H9 (cell line): ENCODE data around the gene ZNF99. TPM values are rescaled to one million over a fixed set of nuclear protein-coding genes. Genes with fewer than 3 reads are reported as not detected.

Source experiments
- DNase-seq: peaks from one replicate; pipeline ENCODE4 v3.0.0-alpha.2; 2017
- H2AFZ ChIP-seq: one replicate; pipeline ENCODE4 v1.6.1; 2013; ENCODE audit warnings: mild to moderate bottlenecking, low read length, control low read depth, moderate library complexity
- H2AK5ac ChIP-seq: 2 replicates; pipeline ENCODE4 v1.6.1; 2013; ENCODE audit warnings: low read length, control low read depth, mixed read lengths; ENCODE audit not compliant: insufficient read length
- H2BK120ac ChIP-seq: one replicate; pipeline ENCODE4 v1.6.1; 2013; ENCODE audit warnings: low read depth, mild to moderate bottlenecking, low read length, control low read depth, inconsistent platforms; ENCODE audit not compliant: poor library complexity, severe bottlenecking
- H2BK12ac ChIP-seq: 2 replicates; pipeline ENCODE4 v1.6.1; 2013; ENCODE audit warnings: low read length, control low read depth, mixed read lengths, low read depth; ENCODE audit not compliant: insufficient read length
- H2BK15ac ChIP-seq: 2 replicates; pipeline ENCODE4 v1.6.1; 2013; ENCODE audit warnings: low read depth, low read length, control low read depth
- H2BK20ac ChIP-seq: one replicate; pipeline ENCODE4 v1.6.1; 2013; ENCODE audit warnings: low read depth, mild to moderate bottlenecking, low read length, control low read depth, inconsistent platforms; ENCODE audit not compliant: poor library complexity, severe bottlenecking
- H2BK5ac ChIP-seq: 2 replicates; pipeline ENCODE4 v1.6.1; 2013; ENCODE audit warnings: low read length, control low read depth, mixed read lengths; ENCODE audit not compliant: insufficient read length
- H3K14ac ChIP-seq: 2 replicates; pipeline ENCODE4 v1.6.1; 2013; ENCODE audit warnings: low read length, control low read depth; ENCODE audit not compliant: insufficient read depth
- H3K18ac ChIP-seq: 2 replicates; pipeline ENCODE4 v1.6.1; 2013; ENCODE audit warnings: low read depth, mild to moderate bottlenecking, mixed read lengths, low read length, control low read depth; ENCODE audit not compliant: insufficient read length
- H3K23ac ChIP-seq: 2 replicates; pipeline ENCODE4 v1.6.1; 2013; ENCODE audit warnings: low read length, control low read depth, mixed read lengths, low read depth; ENCODE audit not compliant: insufficient read length
- H3K23me2 ChIP-seq: 2 replicates; pipeline ENCODE4 v1.6.1; 2013; ENCODE audit warnings: low read depth, mild to moderate bottlenecking, mixed read lengths, low read length, control low read depth; ENCODE audit not compliant: insufficient read length, poor library complexity, severe bottlenecking
- H3K27ac ChIP-seq: 2 replicates; pipeline ENCODE4 v1.5.1; 2013; ENCODE audit warnings: low read length, control low read depth, mixed read lengths, low read depth; ENCODE audit not compliant: insufficient read length
- H3K27me3 ChIP-seq: 2 replicates; pipeline ENCODE4 v1.6.1; 2013; ENCODE audit warnings: low read length, control low read depth, inconsistent platforms; ENCODE audit not compliant: insufficient read depth
- H3K4ac ChIP-seq: 2 replicates; pipeline ENCODE4 v1.6.1; 2013; ENCODE audit warnings: low read depth, mild to moderate bottlenecking, control low read depth, inconsistent platforms, low read length, moderate library complexity
- H3K4me1 ChIP-seq: 2 replicates; pipeline ENCODE4 v1.6.1; 2013; ENCODE audit warnings: low read length, control low read depth, inconsistent platforms; ENCODE audit not compliant: insufficient read depth
- H3K4me2 ChIP-seq: 2 replicates; pipeline ENCODE4 v1.6.1; 2013; ENCODE audit warnings: low read length, control low read depth, mixed read lengths; ENCODE audit not compliant: insufficient read length, insufficient read depth
- H3K56ac ChIP-seq: 2 replicates; pipeline ENCODE4 v1.6.1; 2013; ENCODE audit warnings: low read depth, mild to moderate bottlenecking, mixed read lengths, low read length, control low read depth; ENCODE audit not compliant: insufficient read length
- H3K79me1 ChIP-seq: 2 replicates; pipeline ENCODE4 v1.6.1; 2013; ENCODE audit warnings: low read depth, mild to moderate bottlenecking, moderate library complexity, low read length, control low read depth, inconsistent platforms; ENCODE audit not compliant: insufficient read depth, poor library complexity, severe bottlenecking
- H3K79me2 ChIP-seq: 2 replicates; pipeline ENCODE4 v1.6.1; 2013; ENCODE audit warnings: low read length, control low read depth, inconsistent platforms; ENCODE audit not compliant: insufficient read depth
- H3K9ac ChIP-seq: 2 replicates; pipeline ENCODE4 v1.6.1; 2013; ENCODE audit warnings: low read length, control low read depth, mixed read lengths; ENCODE audit not compliant: insufficient read length; ENCODE audit errors: extremely low read depth
- H3K9me3 ChIP-seq: one replicate; pipeline ENCODE4 v1.6.1; 2013; ENCODE audit warnings: low read depth, low read length, inconsistent platforms; ENCODE audit not compliant: control insufficient read depth
- H3T11ph ChIP-seq: one replicate; pipeline ENCODE4 v1.6.1; 2013; ENCODE audit warnings: mild to moderate bottlenecking, low read length, control low read depth, inconsistent platforms
- H4K20me1 ChIP-seq: one replicate; pipeline ENCODE4 v1.6.1; 2013; ENCODE audit not compliant: control insufficient read depth, insufficient read length, insufficient read depth
- H4K5ac ChIP-seq: 2 replicates; pipeline ENCODE4 v1.6.1; 2013; ENCODE audit warnings: low read depth, mild to moderate bottlenecking, mixed read lengths, low read length, control low read depth; ENCODE audit not compliant: insufficient read length
- H4K8ac ChIP-seq: replicated peaks from 2 replicates; pipeline ENCODE4 v1.6.1; 2013; ENCODE audit warnings: low read length, control low read depth, mixed read lengths, low read depth; ENCODE audit not compliant: insufficient read length
- H4K91ac ChIP-seq: 2 replicates; pipeline ENCODE4 v1.6.1; 2013; ENCODE audit warnings: low read depth, mild to moderate bottlenecking, moderate library complexity, mixed read lengths, low read length, control low read depth; ENCODE audit not compliant: insufficient read length
- H3K27ac Mint-ChIP-seq, 3 experiments: 2 replicates in 2 of 3; 3 replicates in 1 of 3; pipeline ENCODE4 v1.8.0; 2020 to 2021; ENCODE audit warnings: mixed read lengths in 3 of 3, mild to moderate bottlenecking in 1 of 3, moderate library complexity in 1 of 3
- H3K27me3 Mint-ChIP-seq: 2 replicates; pipeline ENCODE4 v1.8.0; 2021; ENCODE audit warnings: low read depth, mild to moderate bottlenecking, moderate library complexity, mixed read lengths
- H3K36me3 Mint-ChIP-seq, 3 experiments: 2 replicates in 2 of 3; 3 replicates in 1 of 3; pipeline ENCODE4 v1.8.0; 2020 to 2021; ENCODE audit warnings: low read depth in 3 of 3, mixed read lengths in 3 of 3; ENCODE audit not compliant: insufficient read depth in 1 of 3
- H3K4me1 Mint-ChIP-seq, 2 experiments: 2 replicates each; pipeline ENCODE4 v1.8.0; 2020; ENCODE audit warnings: mixed read lengths in 2 of 2
- H3K4me3 Mint-ChIP-seq, 2 experiments: 2 replicates in 1 of 2; 3 replicates in 1 of 2; pipeline ENCODE4 v1.8.0; 2020 to 2021; ENCODE audit warnings: mild to moderate bottlenecking in 2 of 2, mixed read lengths in 2 of 2, moderate library complexity in 1 of 2
- H3K9me3 Mint-ChIP-seq, 2 experiments: 2 replicates in 1 of 2; 3 replicates in 1 of 2; pipeline ENCODE4 v1.8.0; 2020; ENCODE audit warnings: mild to moderate bottlenecking in 2 of 2, mixed read lengths in 2 of 2, moderate library complexity in 1 of 2
- WGBS: extraction: QIAGEN DNeasy Blood & Tissue Kit; methylation state at CpG from one replicate; pipeline ENCODE4 v1.1.7; 2013; ENCODE audit warnings: missing lambda C conversion rate, low lambda C conversion rate, mixed read lengths; ENCODE audit not compliant: insufficient read length; ENCODE audit errors: extremely low coverage; 5-methylcytosine and 5-hydroxymethylcytosine counted together
- total RNA-seq: library from RNA; stranded (reverse); gene quantifications from 2 replicates; pipeline ENCODE4 v1.2.1, GENCODE V29; 2021
- TF ChIP-seq, protein P1 (sequence below): fragments of 200-600 bp; sonication (generic); conservative IDR thresholded peaks from 3 replicates; pipeline ENCODE4 v1.8.0; 2021; ENCODE audit warnings: antibody characterized with exemption, mild to moderate bottlenecking

Gene ZNF99
- total RNA-seq, 1 experiment from 2014 or later = not detected

DNA sequence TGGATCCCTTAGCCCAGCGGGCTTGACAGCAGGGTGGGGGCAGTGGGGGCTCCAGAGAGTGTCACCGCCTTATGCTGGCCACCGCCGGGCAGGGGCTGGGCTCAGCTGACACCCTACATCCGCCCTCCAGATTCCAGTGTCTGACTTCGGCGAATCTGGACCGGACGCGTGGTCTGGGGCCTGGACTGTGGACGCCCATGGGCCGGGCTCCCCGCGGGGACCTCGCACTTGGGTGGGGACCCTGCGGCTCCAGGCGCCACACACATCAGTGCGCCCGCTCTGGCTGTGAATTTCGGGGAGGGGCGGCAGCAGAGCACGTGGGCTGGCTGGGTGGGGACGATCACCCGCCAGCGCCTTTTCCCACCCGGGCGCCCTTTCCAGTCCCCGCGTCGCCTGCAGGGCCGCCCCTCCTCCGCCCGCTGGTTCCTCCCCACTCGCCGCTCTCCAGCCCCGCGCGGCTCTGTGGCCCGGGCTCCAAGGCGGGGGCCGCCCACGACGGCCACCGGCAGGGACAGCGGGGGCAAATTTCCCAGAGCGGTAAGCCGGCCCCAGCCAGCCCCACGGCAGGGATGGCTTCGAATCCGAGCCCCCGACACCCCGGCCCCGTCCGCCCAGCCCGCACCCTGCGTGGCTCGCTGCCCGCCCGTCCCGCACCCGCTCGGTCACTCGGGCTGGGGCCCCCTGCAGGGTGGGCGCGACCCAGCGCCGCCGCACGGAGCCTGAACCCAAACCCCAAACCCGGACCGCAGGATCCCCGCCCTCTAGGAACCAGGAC lies 23.3 kb upstream of the ZNF99 start:
- Histone ChIP-seq H3K4me2 (no peak overlapping the region), H4K8ac (no peak overlapping the region), H3K79me1 (no peaks in the 10 kb centered on the region), H2BK20ac (no peak overlapping the region), H3K56ac (no peak overlapping the region), H2BK120ac (no peak overlapping the region), H3K79me2 (no peaks in the 10 kb centered on the region), H2AFZ (no peak overlapping the region), H4K5ac (no peak overlapping the region), H3K4me1 (no peaks in the 10 kb centered on the region), H3K27ac (no peak overlapping the region), H3K18ac (no peak overlapping the region), H2AK5ac (no peak overlapping the region), H2BK12ac (no peak overlapping the region), H3K14ac (no peak overlapping the region), H3K9ac (no peak overlapping the region), H3K27me3 (no peaks in the 10 kb centered on the region), H3T11ph (no peak overlapping the region), H3K23me2 (no peaks in the 10 kb centered on the region), H3K23ac (no peak overlapping the region), H3K4ac (no peak overlapping the region), H2BK5ac (no peak overlapping the region), H4K20me1 (no peaks in the 10 kb centered on the region), H3K9me3 (peaks cover 65% of the 10 kb centered on the region), H2BK15ac (no peak overlapping the region), H4K91ac (no peak overlapping the region)
- Mint-ChIP-seq H3K36me3 (peaks cover 0 to 30% (median 16%) of the 10 kb centered on the region in 3 experiments; a peak in 6 of 7 replicates), H3K4me3 (no peak overlapping the region), H3K4me1 (no peaks in the 10 kb centered on the region), H3K9me3 (peaks cover 80 to 86% of the 10 kb centered on the region in 2 experiments), H3K27me3 (peaks cover 3% of the 10 kb centered on the region), H3K27ac (no peak overlapping the region)
- no peak for DNase-seq
- TF ChIP-seq, protein P1, sequence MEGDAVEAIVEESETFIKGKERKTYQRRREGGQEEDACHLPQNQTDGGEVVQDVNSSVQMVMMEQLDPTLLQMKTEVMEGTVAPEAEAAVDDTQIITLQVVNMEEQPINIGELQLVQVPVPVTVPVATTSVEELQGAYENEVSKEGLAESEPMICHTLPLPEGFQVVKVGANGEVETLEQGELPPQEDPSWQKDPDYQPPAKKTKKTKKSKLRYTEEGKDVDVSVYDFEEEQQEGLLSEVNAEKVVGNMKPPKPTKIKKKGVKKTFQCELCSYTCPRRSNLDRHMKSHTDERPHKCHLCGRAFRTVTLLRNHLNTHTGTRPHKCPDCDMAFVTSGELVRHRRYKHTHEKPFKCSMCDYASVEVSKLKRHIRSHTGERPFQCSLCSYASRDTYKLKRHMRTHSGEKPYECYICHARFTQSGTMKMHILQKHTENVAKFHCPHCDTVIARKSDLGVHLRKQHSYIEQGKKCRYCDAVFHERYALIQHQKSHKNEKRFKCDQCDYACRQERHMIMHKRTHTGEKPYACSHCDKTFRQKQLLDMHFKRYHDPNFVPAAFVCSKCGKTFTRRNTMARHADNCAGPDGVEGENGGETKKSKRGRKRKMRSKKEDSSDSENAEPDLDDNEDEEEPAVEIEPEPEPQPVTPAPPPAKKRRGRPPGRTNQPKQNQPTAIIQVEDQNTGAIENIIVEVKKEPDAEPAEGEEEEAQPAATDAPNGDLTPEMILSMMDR = no peak
- WGBS = no CpG with 5 or more reads among the region's 72 CpGs
